PFSK-1 (cell line): ENCODE results near the gene RALGAPB.

Experiments
- FOXP2 ChIP-seq: optimal IDR thresholded peaks from 2 replicates; pipeline ENCODE3; 2011; ENCODE audit warnings: borderline replicate concordance, control low read depth, inconsistent platforms; ENCODE audit not compliant: insufficient read depth; ENCODE audit errors: extremely low read length, extremely low read depth
- POLR2AphosphoS5 ChIP-seq: IDR thresholded peaks from 2 replicates; pipeline ENCODE4 v1.6.1; 2012; ENCODE audit warnings: low read depth, mild to moderate bottlenecking, control low read depth, low read length, moderate library complexity
- REST ChIP-seq, 2 experiments: IDR thresholded peaks; 2 replicates each; pipeline versions ENCODE4 v1.6.1 to v1.8.0; 2011 to 2012; ENCODE audit warnings: low read depth in 2 of 2, low read length in 2 of 2, control low read depth in 1 of 2, inconsistent platforms in 1 of 2, mild to moderate bottlenecking in 1 of 2, moderate library complexity in 1 of 2; ENCODE audit not compliant: insufficient read depth in 1 of 2
- SIN3A ChIP-seq: IDR thresholded peaks from 2 replicates; pipeline ENCODE4 v1.6.1; 2012; ENCODE audit warnings: mild to moderate bottlenecking, low read length, moderate library complexity, borderline replicate concordance; ENCODE audit not compliant: insufficient read depth
- TAF1 ChIP-seq: IDR thresholded peaks from 2 replicates; pipeline ENCODE4 v1.6.1; 2012; ENCODE audit warnings: low read length, control low read depth, borderline replicate concordance; ENCODE audit not compliant: insufficient read depth

GRCh38 chr20:38435555-38435939 lies 37.1 kb upstream of the RALGAPB start:
- TF ChIP-seq POLR2AphosphoS5 (no peak), TAF1 (no peak), REST (IDR thresholded peaks at IDR 0.05; ENCODE audit: insufficient read depth in 1 of 2, low read depth in 2 of 2, low read length in 2 of 2) (no peak), SIN3A (no peak), FOXP2 (no peak)
